Transverse colon (tissue), 4 donors: ENCODE data around the gene SYDE2. TPM values are rescaled to one million over a fixed set of nuclear protein-coding genes. Genes with fewer than 3 reads are reported as not detected.

ENCODE experiments used
- DNase-seq: peaks from one replicate; pipeline ENCODE4 v3.0.0-alpha.2; 2019
- H3K27ac ChIP-seq, 4 donors: fragments of 200-600 bp; sonication (generic); 2 replicates each; pipeline ENCODE4 v1.5.1; 2016 to 2018; ENCODE audit warnings: inconsistent platforms in 4 of 4
- H3K27me3 ChIP-seq: fragments of 200-600 bp; sonication (generic); 2 replicates; pipeline ENCODE4 v1.5.1; 2017; ENCODE audit warnings: inconsistent platforms
- H3K36me3 ChIP-seq, 4 donors: fragments of 200-600 bp; sonication (generic); 2 replicates each; pipeline ENCODE4 v1.5.1; 2017 to 2019; ENCODE audit warnings: inconsistent platforms in 4 of 4
- H3K4me1 ChIP-seq, 4 donors: fragments of 200-600 bp; sonication (generic); 2 replicates each; pipeline ENCODE4 v1.5.1; 2017 to 2020; ENCODE audit warnings: inconsistent platforms in 4 of 4
- H3K4me3 ChIP-seq, 4 donors: fragments of 200-600 bp; sonication (generic); 1 replicate in 1 of 4; 2 replicates in 3 of 4; pipeline versions ENCODE4 v1.5.1 to v1.6.1; 2017 to 2019; ENCODE audit warnings: inconsistent platforms in 4 of 4
- H3K9me3 ChIP-seq, 2 donors: fragments of 200-600 bp; sonication (generic); 2 replicates each; pipeline ENCODE4 v1.5.1; 2017 to 2019; ENCODE audit warnings: inconsistent platforms in 2 of 2
- CTCF ChIP-seq, 5 experiments: fragments of 200-600 bp in 3 of 5; fragments of 450-650 bp in 2 of 5; sonication (generic) in 3 of 5; IDR thresholded peaks; 1 replicate in 2 of 5; 2 replicates in 3 of 5; pipeline ENCODE4 v1.5.1; 2016 to 2017; ENCODE audit warnings: antibody characterized with exemption in 5 of 5, inconsistent platforms in 3 of 5, mild to moderate bottlenecking in 2 of 5, moderate library complexity in 1 of 5
- EP300 ChIP-seq: sonication (generic); formaldehyde crosslinking; IDR thresholded peaks from one replicate; pipeline ENCODE4 v1.6.1; 2017; ENCODE audit warnings: antibody characterized with exemption, low read depth
- POLR2A ChIP-seq: fragments of 450-650 bp; IDR thresholded peaks from one replicate; pipeline ENCODE4 v1.6.1; 2016; ENCODE audit warnings: antibody characterized with exemption, mild to moderate bottlenecking, moderate library complexity
- POLR2AphosphoS5 ChIP-seq, 3 donors: sonication (generic); formaldehyde crosslinking; IDR thresholded peaks; one replicate each; pipeline ENCODE4 v1.6.1; 2016; ENCODE audit warnings: antibody characterized with exemption in 3 of 3
- WGBS, 2 donors: methylation state at CpG; one replicate each; pipeline ENCODE4 v1.1.5; 2018; ENCODE audit warnings: low coverage in 1 of 2; 5-methylcytosine and 5-hydroxymethylcytosine counted together
- in situ Hi-C, 4 donors: fragments of 200-750 bp; cut with MboI; loops; one replicate each; pipeline versions ENCODE4 v1.15.0 to v1.15.1; 2017; ENCODE audit warnings: low sequenced_read_pairs in 3 of 4, low pct_ligation_motif_present in 1 of 4, low pct_unique_long_range_greater_than_20kb in 1 of 4
- intact Hi-C: fragments of 100-400 bp; cut with DNase I; formaldehyde crosslinking; loops from one replicate; pipeline ENCODE4 v1.15.1; 2023; ENCODE audit warnings: low total_unique reads
- total RNA-seq, 4 donors: library from RNA; depleted of rRNA; stranded (reverse); fragments of >200 nt; gene quantifications; one replicate each; pipeline ENCODE4 v1.1.0, GENCODE V29; 2016

Gene SYDE2
- total RNA-seq, 4 donors from 2014 or later = 10.1 to 28.8 (median 15.4) TPM

DNA sequence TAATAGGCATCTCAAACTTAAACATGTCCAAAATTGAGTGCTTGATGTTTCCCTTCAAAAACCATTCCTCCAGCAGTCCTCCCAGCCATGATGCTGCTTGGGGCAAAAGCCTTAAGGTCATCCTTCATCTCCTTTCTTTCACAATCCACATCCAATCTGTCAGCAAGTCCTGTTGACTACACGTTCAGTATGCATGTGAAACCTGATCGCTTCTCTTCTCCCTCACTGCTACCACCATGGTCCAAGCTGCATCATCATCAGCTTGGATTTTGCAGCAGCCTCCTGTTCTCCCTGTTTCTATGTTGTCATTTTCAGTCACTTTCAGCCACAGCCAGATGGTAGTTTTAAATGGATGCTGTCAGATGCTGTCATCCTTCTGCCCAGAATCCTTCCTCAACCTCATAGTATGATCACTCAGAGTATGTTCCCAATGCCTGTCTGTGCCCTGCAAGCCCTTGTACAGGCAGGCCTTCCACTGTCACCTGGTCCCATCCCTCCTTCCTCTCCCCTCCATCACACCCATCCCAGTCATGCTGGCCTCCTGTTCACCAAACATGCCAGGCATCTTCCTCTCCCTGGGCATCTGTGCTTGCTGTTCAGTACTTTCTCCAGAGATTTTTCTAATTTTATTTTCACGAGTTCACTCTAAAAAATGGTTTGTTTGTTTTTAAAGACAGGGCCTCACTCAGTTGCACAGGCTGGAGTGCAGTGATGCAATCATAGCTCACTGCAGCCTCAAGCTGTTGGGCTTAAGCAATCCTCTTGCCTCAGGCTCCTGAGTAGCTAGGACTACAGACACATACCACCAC lies 66.0 kb downstream of the SYDE2 start:
- TF ChIP-seq EP300 (no peak), POLR2AphosphoS5 (IDR thresholded peaks at IDR 0.05) (no peak), POLR2A (no peak), CTCF (IDR thresholded peaks at IDR 0.05) (no peak)
- DNase-seq = peak; percentile 37
- WGBS, 2 donors = 61 to 74% methylated on average over 3 of the region's 3 CpGs
- Histone ChIP-seq H3K27ac (peak overlapping the region; percentile 60 to 72 (median 66)), H3K9me3 (no peaks in the 10 kb centered on the region), H3K4me3 (no peak overlapping the region), H3K27me3 (no peaks in the 10 kb centered on the region), H3K4me1 (peaks cover 11 to 46% (median 27%) of the 10 kb centered on the region in 4 donors), H3K36me3 (no peaks in the 10 kb centered on the region)
- intact Hi-C loops = no loop called here
- in situ Hi-C loops = no loop called here

- no peak for DNase-seq
- H3K4me3 ChIP-seq = no peak overlapping the region
- H3K4me1 ChIP-seq = peaks cover 11 to 46% (median 27%) of the 10 kb centered on the region in 4 donors
- no peaks in the 10 kb centered on the region for H3K36me3 ChIP-seq
- WGBS, 2 donors = 58 to 69% methylated on average over 2 of the region's 2 CpGs
- TF ChIP-seq POLR2AphosphoS5 (IDR thresholded peaks at IDR 0.05) = no peak
- no peak for TF ChIP-seq EP300
- TF ChIP-seq CTCF (IDR thresholded peaks at IDR 0.05) = no peak
- no peak for TF ChIP-seq POLR2A
- H3K27ac ChIP-seq = no peak overlapping the region
- H3K27me3 ChIP-seq = no peaks in the 10 kb centered on the region
- in situ Hi-C loops (no loop called here), intact Hi-C loops (no loop called here)
- no peaks in the 10 kb centered on the region for H3K9me3 ChIP-seq
Measured at GRCh38 chr1:85133565-85134159, 67.2 kb downstream of the SYDE2 start.

GRCh38 chr1:85132078-85132720 lies 68.6 kb downstream of the SYDE2 start:
- intact Hi-C loops = no loop called here
- peaks cover 11 to 37% (median 21%) of the 10 kb centered on the region in 4 donors for H3K4me1 ChIP-seq

More at GRCh38 chr1:85132078-85132720, 68.6 kb downstream of the SYDE2 start:
- no peaks in the 10 kb centered on the region for H3K36me3 ChIP-seq
- H3K27me3 ChIP-seq = no peaks in the 10 kb centered on the region
- H3K27ac ChIP-seq = no peak overlapping the region
- WGBS, 2 donors = 60 to 74% methylated on average over 4 of the region's 4 CpGs
- no peak for TF ChIP-seq EP300
- no peak for TF ChIP-seq POLR2A
- TF ChIP-seq POLR2AphosphoS5 (IDR thresholded peaks at IDR 0.05) = no peak
- TF ChIP-seq CTCF (IDR thresholded peaks at IDR 0.05) = no peak
- in situ Hi-C loops = no loop called here
- H3K9me3 ChIP-seq = no peaks in the 10 kb centered on the region
- no peak overlapping the region for H3K4me3 ChIP-seq
- no peak for DNase-seq
